Left hindlimb (tissue), 1 donor: ENCODE results near the gene STK16.

Experiments used
- DNase-seq: peaks from one replicate; pipeline ENCODE4 v3.0.0-alpha.2; 2018

STK16 gene

GRCh38 chr2:219214141-219214540, 31.1 kb upstream of the STK16 start:
- no peak for DNase-seq

GRCh38 chr2:219214786-219215185, 30.5 kb upstream of the STK16 start:
- no peak for DNase-seq

GRCh38 chr2:219215871-219216534, 29.3 kb upstream of the STK16 start:
- no peak for DNase-seq

- no peak for DNase-seq
These were observed 28.8 kb upstream of the STK16 start for GRCh38 chr2:219216535-219216915.

GRCh38 chr2:219218217-219218731, 27.0 kb upstream of the STK16 start:
- peak; percentile 85 for DNase-seq

GRCh38 chr2:219218732-219219701, 26.3 kb upstream of the STK16 start, which contains the start of gene ABCB6:
Gene ABCB6, minus strand, starts transcription at chr2:219218958. Its CDS starts 285 bp downstream, at chr2:219218673.
- DNase-seq = peak; percentile 99

- no peak for DNase-seq
These were observed 25.3 kb upstream of the STK16 start for GRCh38 chr2:219219784-219220532.

- DNase-seq = no peak
These were observed 24.5 kb upstream of the STK16 start for GRCh38 chr2:219220652-219221402.

- no peak for DNase-seq
These were observed 23.2 kb upstream of the STK16 start for GRCh38 chr2:219221957-219222518.

- DNase-seq = no peak
These were observed 21.3 kb upstream of the STK16 start for GRCh38 chr2:219223831-219224610.

- DNase-seq = no peak
These were observed 19.9 kb upstream of the STK16 start for GRCh38 chr2:219225350-219225749.

GRCh38 chr2:219228041-219228910, 17.0 kb upstream of the STK16 start:
- DNase-seq = no peak

- DNase-seq = no peak
These were observed 16.4 kb upstream of the STK16 start for GRCh38 chr2:219228911-219229304.

- DNase-seq = peak; percentile 99
These were observed 15.8 kb upstream of the STK16 start, which contains the start of the genes ANKZF1 and ATG9A for GRCh38 chr2:219229305-219230058. Gene ANKZF1, plus strand, starts transcription at chr2:219229806. Its CDS starts 452 bp downstream, at chr2:219230258. Gene ATG9A, minus strand, starts transcription at chr2:219229636. Its CDS starts 1,612 bp downstream, at chr2:219228024.

- no peak for DNase-seq
These were observed 15.2 kb upstream of the STK16 start for GRCh38 chr2:219230059-219230540.

GRCh38 chr2:219234331-219234730, 10.9 kb upstream of the STK16 start:
- DNase-seq = no peak

GRCh38 chr2:219243291-219243761, 2.0 kb upstream of the STK16 start:
- DNase-seq = no peak

- no peak for DNase-seq
These were observed 511 bp upstream of the STK16 start for GRCh38 chr2:219244789-219245147.

- DNase-seq = no peak
These were observed 586 bp downstream of the STK16 start for GRCh38 chr2:219245899-219246230.
